Activated naive CD8-positive, alpha-beta T cell treated with anti-CD3 and anti-CD28 coated beads, Interleukin-2, amount 10 ng/mL, durations not matched to agents 7 days and 5 days (primary cell): ENCODE measurements around the gene KATNIP. TPM values are rescaled to one million over a fixed set of nuclear protein-coding genes. Genes with fewer than 3 reads are reported as not detected.

Experiments used
- ATAC-seq: fragments of 150-1000 bp; cut with Tn5 transposase; one replicate; pipeline ENCODE4 v1.10.0; 2021; ENCODE audit warnings: low read depth, moderate library complexity
- POLR2A ChIA-PET: fragments of 350-600 bp; sonication (Branson Sonifier 250); formaldehyde crosslinking; loops from one replicate; lab custom pipeline; 2021; ENCODE audit warnings: antibody characterized with exemption; lab: Charles Lee
- DNase-seq: peaks from one replicate; pipeline ENCODE4 v3.0.0; 2021
- H3K27ac Mint-ChIP-seq: one replicate; pipeline ENCODE4 v1.8.0; 2022; ENCODE audit warnings: mild to moderate bottlenecking, mixed read lengths
- H3K27me3 Mint-ChIP-seq: one replicate; pipeline ENCODE4 v1.8.0; 2022; ENCODE audit warnings: mild to moderate bottlenecking, moderate library complexity, mixed read lengths
- H3K36me3 Mint-ChIP-seq: one replicate; pipeline ENCODE4 v1.8.0; 2021; ENCODE audit warnings: mild to moderate bottlenecking, mixed read lengths
- H3K4me1 Mint-ChIP-seq: one replicate; pipeline ENCODE4 v1.8.0; 2021; ENCODE audit warnings: mixed read lengths
- H3K4me3 Mint-ChIP-seq: one replicate; pipeline ENCODE4 v1.8.0; 2022; ENCODE audit warnings: mild to moderate bottlenecking, moderate library complexity, mixed read lengths
- H3K9me3 Mint-ChIP-seq: one replicate; pipeline ENCODE4 v1.8.0; 2021; ENCODE audit warnings: mixed read lengths
- total RNA-seq, 2 experiments: library from RNA; stranded (reverse); gene quantifications; one replicate each; pipeline ENCODE4 v1.2.3, GENCODE V29; 2021

KATNIP gene
- total RNA-seq, 2 experiments from 2014 or later = 17.0 to 18.0 TPM

GRCh38 chr16:27572711-27573110 is 22.8 kb downstream of the KATNIP start:
- no peaks in the 10 kb centered on the region for H3K9me3 Mint-ChIP-seq
- H3K27me3 Mint-ChIP-seq = no peaks in the 10 kb centered on the region
- no peaks in the 10 kb centered on the region for H3K36me3 Mint-ChIP-seq
- POLR2A ChIA-PET = no interaction called here
- no peak overlapping the region for H3K4me3 Mint-ChIP-seq
- no peak overlapping the region for H3K27ac Mint-ChIP-seq
- DNase-seq (no peak), ATAC-seq (no peak)
- no peaks in the 10 kb centered on the region for H3K4me1 Mint-ChIP-seq

GRCh38 chr16:27576729-27577128 is 26.8 kb downstream of the KATNIP start:
- no peak overlapping the region for H3K27ac Mint-ChIP-seq
- DNase-seq (no peak), ATAC-seq (no peak)
- no peak overlapping the region for H3K4me3 Mint-ChIP-seq
- H3K36me3 Mint-ChIP-seq = no peaks in the 10 kb centered on the region
- H3K27me3 Mint-ChIP-seq = no peaks in the 10 kb centered on the region
- POLR2A ChIA-PET = no interaction called here
- peaks cover 3% of the 10 kb centered on the region for H3K4me1 Mint-ChIP-seq
- H3K9me3 Mint-ChIP-seq = no peaks in the 10 kb centered on the region

GRCh38 chr16:27579087-27579980 is 29.4 kb downstream of the KATNIP start:
- ATAC-seq (no peak), DNase-seq (no peak)
- H3K4me3 Mint-ChIP-seq = no peak overlapping the region
- H3K27ac Mint-ChIP-seq = no peak overlapping the region
- no peaks in the 10 kb centered on the region for H3K9me3 Mint-ChIP-seq
- H3K36me3 Mint-ChIP-seq = peaks cover 5% of the 10 kb centered on the region
- POLR2A ChIA-PET = no interaction called here
- no peaks in the 10 kb centered on the region for H3K27me3 Mint-ChIP-seq
- H3K4me1 Mint-ChIP-seq = peaks cover 3% of the 10 kb centered on the region

GRCh38 chr16:27582883-27583282 is 32.9 kb downstream of the KATNIP start:
- H3K36me3 Mint-ChIP-seq = peaks cover 10% of the 10 kb centered on the region

GRCh38 chr16:27583634-27584033 is 33.7 kb downstream of the KATNIP start:
- no peaks in the 10 kb centered on the region for H3K27me3 Mint-ChIP-seq
- POLR2A ChIA-PET = no interaction called here
- no peak overlapping the region for H3K4me3 Mint-ChIP-seq
- peaks cover 10% of the 10 kb centered on the region for H3K36me3 Mint-ChIP-seq
- no peak for ATAC-seq
- no peak for DNase-seq
- H3K27ac Mint-ChIP-seq = no peak overlapping the region
- no peaks in the 10 kb centered on the region for H3K9me3 Mint-ChIP-seq
- H3K4me1 Mint-ChIP-seq = peaks cover 1% of the 10 kb centered on the region

More at GRCh38 chr16:27582883-27583282, 32.9 kb downstream of the KATNIP start:
- H3K4me1 Mint-ChIP-seq = peaks cover 3% of the 10 kb centered on the region
- ATAC-seq (no peak), DNase-seq (no peak)
- H3K9me3 Mint-ChIP-seq = no peaks in the 10 kb centered on the region
- POLR2A ChIA-PET = no interaction called here
- no peak overlapping the region for H3K27ac Mint-ChIP-seq
- no peak overlapping the region for H3K4me3 Mint-ChIP-seq
- no peaks in the 10 kb centered on the region for H3K27me3 Mint-ChIP-seq

GRCh38 chr16:27585200-27585599 is 35.3 kb downstream of the KATNIP start:
- no peaks in the 10 kb centered on the region for H3K9me3 Mint-ChIP-seq
- POLR2A ChIA-PET = no interaction called here
- H3K4me3 Mint-ChIP-seq = no peak overlapping the region
- peaks cover 10% of the 10 kb centered on the region for H3K36me3 Mint-ChIP-seq
- H3K27me3 Mint-ChIP-seq = no peaks in the 10 kb centered on the region
- DNase-seq = no peak
- H3K4me1 Mint-ChIP-seq = peaks cover 1% of the 10 kb centered on the region
- ATAC-seq = no peak
- no peak overlapping the region for H3K27ac Mint-ChIP-seq

- POLR2A ChIA-PET = no interaction called here
- no peaks in the 10 kb centered on the region for H3K4me1 Mint-ChIP-seq
- H3K9me3 Mint-ChIP-seq = no peaks in the 10 kb centered on the region
- no peak for ATAC-seq
- H3K27me3 Mint-ChIP-seq = no peaks in the 10 kb centered on the region
- peaks cover 10% of the 10 kb centered on the region for H3K36me3 Mint-ChIP-seq
- H3K27ac Mint-ChIP-seq = no peak overlapping the region
- H3K4me3 Mint-ChIP-seq = no peak overlapping the region
- no peak for DNase-seq
Measured at GRCh38 chr16:27586711-27587110, 36.8 kb downstream of the KATNIP start.

GRCh38 chr16:27588057-27588456 is 38.1 kb downstream of the KATNIP start:
- Mint-ChIP-seq H3K4me1 (no peaks in the 10 kb centered on the region), H3K4me3 (no peak overlapping the region), H3K27ac (no peak overlapping the region), H3K9me3 (no peaks in the 10 kb centered on the region), H3K36me3 (peaks cover 5% of the 10 kb centered on the region), H3K27me3 (no peaks in the 10 kb centered on the region)
- DNase-seq (no peak), ATAC-seq (no peak)
- POLR2A ChIA-PET = interaction anchor here (0.6 kb wide), 1 partner anchor 37 kb away, joined by 3 read pairs; no protein-coding TSS in a partner anchor

GRCh38 chr16:27591837-27592236 is 41.9 kb downstream of the KATNIP start:
- POLR2A ChIA-PET = no interaction called here
- Mint-ChIP-seq H3K9me3 (no peaks in the 10 kb centered on the region), H3K27ac (no peak overlapping the region), H3K4me3 (no peak overlapping the region), H3K36me3 (no peaks in the 10 kb centered on the region), H3K27me3 (no peaks in the 10 kb centered on the region), H3K4me1 (no peaks in the 10 kb centered on the region)
- ATAC-seq (no peak), DNase-seq (no peak)

GRCh38 chr16:27595475-27595874 is 45.5 kb downstream of the KATNIP start:
- DNase-seq (no peak), ATAC-seq (no peak)
- Mint-ChIP-seq H3K4me1 (no peaks in the 10 kb centered on the region), H3K27ac (no peak overlapping the region), H3K4me3 (no peak overlapping the region), H3K9me3 (no peaks in the 10 kb centered on the region), H3K36me3 (no peaks in the 10 kb centered on the region), H3K27me3 (no peaks in the 10 kb centered on the region)
- POLR2A ChIA-PET = no interaction called here

- Mint-ChIP-seq H3K4me3 (no peak overlapping the region), H3K4me1 (no peaks in the 10 kb centered on the region), H3K27ac (no peak overlapping the region), H3K27me3 (no peaks in the 10 kb centered on the region), H3K36me3 (no peaks in the 10 kb centered on the region), H3K9me3 (no peaks in the 10 kb centered on the region)
- no peak for DNase-seq
- ATAC-seq = no peak
- POLR2A ChIA-PET = no interaction called here
Measured at GRCh38 chr16:27595993-27596392, 46.0 kb downstream of the KATNIP start.

GRCh38 chr16:27596411-27596810 is 46.5 kb downstream of the KATNIP start:
- H3K27me3 Mint-ChIP-seq = no peaks in the 10 kb centered on the region
- no peaks in the 10 kb centered on the region for H3K9me3 Mint-ChIP-seq
- H3K4me1 Mint-ChIP-seq = no peaks in the 10 kb centered on the region
- DNase-seq = no peak
- H3K27ac Mint-ChIP-seq = no peak overlapping the region
- ATAC-seq = no peak
- POLR2A ChIA-PET = no interaction called here
- no peaks in the 10 kb centered on the region for H3K36me3 Mint-ChIP-seq
- no peak overlapping the region for H3K4me3 Mint-ChIP-seq

GRCh38 chr16:27597361-27597760 is 47.4 kb downstream of the KATNIP start:
- POLR2A ChIA-PET = no interaction called here
- Mint-ChIP-seq H3K27ac (no peak overlapping the region), H3K4me3 (no peak overlapping the region), H3K9me3 (no peaks in the 10 kb centered on the region), H3K36me3 (no peaks in the 10 kb centered on the region), H3K4me1 (no peaks in the 10 kb centered on the region), H3K27me3 (no peaks in the 10 kb centered on the region)
- DNase-seq (no peak), ATAC-seq (no peak)

- no peak for ATAC-seq
- no peak overlapping the region for H3K27ac Mint-ChIP-seq
- no peaks in the 10 kb centered on the region for H3K36me3 Mint-ChIP-seq
- no peak overlapping the region for H3K4me3 Mint-ChIP-seq
- POLR2A ChIA-PET = interaction anchor here (0.6 kb wide), 1 partner anchor 299 kb away, joined by 4 read pairs; no protein-coding TSS in a partner anchor
- no peaks in the 10 kb centered on the region for H3K27me3 Mint-ChIP-seq
- H3K9me3 Mint-ChIP-seq = no peaks in the 10 kb centered on the region
- no peak for DNase-seq
- no peaks in the 10 kb centered on the region for H3K4me1 Mint-ChIP-seq
Measured at GRCh38 chr16:27598220-27598619, 48.3 kb downstream of the KATNIP start.
